ENCODE results near the gene SLAMF8.

SLAMF8 gene

GRCh38 chr1:159851407-159851806, 24.7 kb downstream of the SLAMF8 start:
- H3K4me3 ChIP-seq (ENCODE audit: low read depth, low read length): no peak overlapping the region
- no peak for DNase-seq
- no peaks in the 10 kb centered on the region for H3K36me3 ChIP-seq
- TF ChIP-seq CTCF (IDR thresholded peaks at IDR 0.05; ENCODE audit: low read depth, low read length): no peak
- H3K27ac ChIP-seq: no peak overlapping the region
- peaks cover 92% of the 10 kb centered on the region for H3K27me3 ChIP-seq (ENCODE audit: insufficient read depth, low read depth, severe bottlenecking)
- H3K9me3 ChIP-seq (ENCODE audit: severe bottlenecking): peaks cover 8% of the 10 kb centered on the region

GRCh38 chr1:159853417-159854115, 26.9 kb downstream of the SLAMF8 start:
- Histone ChIP-seq H3K4me3 (ENCODE audit: low read depth, low read length) (peak overlapping the region; percentile 35), H3K27me3 (ENCODE audit: insufficient read depth, low read depth, severe bottlenecking) (peaks cover 92% of the 10 kb centered on the region), H3K9me3 (ENCODE audit: severe bottlenecking) (peaks cover 8% of the 10 kb centered on the region), H3K27ac (no peak overlapping the region), H3K36me3 (no peaks in the 10 kb centered on the region)
- no peak for TF ChIP-seq CTCF (IDR thresholded peaks at IDR 0.05; ENCODE audit: low read depth, low read length)
- no peak for DNase-seq

GRCh38 chr1:159854116-159854692, 27.5 kb downstream of the SLAMF8 start:
- peak; percentile 51 for DNase-seq
- Histone ChIP-seq H3K27ac (no peak overlapping the region), H3K36me3 (no peaks in the 10 kb centered on the region), H3K27me3 (ENCODE audit: insufficient read depth, low read depth, severe bottlenecking) (peaks cover 90% of the 10 kb centered on the region), H3K9me3 (ENCODE audit: severe bottlenecking) (peaks cover 8% of the 10 kb centered on the region), H3K4me3 (ENCODE audit: low read depth, low read length) (peak overlapping the region; percentile 35)
- TF ChIP-seq CTCF (IDR thresholded peaks at IDR 0.05; ENCODE audit: low read depth, low read length): no peak

- no peak for TF ChIP-seq CTCF (IDR thresholded peaks at IDR 0.05; ENCODE audit: low read depth, low read length)
- H3K27me3 ChIP-seq (ENCODE audit: insufficient read depth, low read depth, severe bottlenecking): peaks cover 90% of the 10 kb centered on the region
- DNase-seq: peak; percentile 42
- peaks cover 8% of the 10 kb centered on the region for H3K9me3 ChIP-seq (ENCODE audit: severe bottlenecking)
- H3K4me3 ChIP-seq (ENCODE audit: low read depth, low read length): peak overlapping the region; percentile 35
- no peak overlapping the region for H3K27ac ChIP-seq
- no peaks in the 10 kb centered on the region for H3K36me3 ChIP-seq
These were observed 28.1 kb downstream of the SLAMF8 start for GRCh38 chr1:159854693-159855192.

GRCh38 chr1:159855709-159856108, 29.0 kb downstream of the SLAMF8 start:
- H3K36me3 ChIP-seq: no peaks in the 10 kb centered on the region
- no peak overlapping the region for H3K27ac ChIP-seq
- H3K4me3 ChIP-seq (ENCODE audit: low read depth, low read length): no peak overlapping the region
- no peak for DNase-seq
- TF ChIP-seq CTCF (IDR thresholded peaks at IDR 0.05; ENCODE audit: low read depth, low read length): no peak
- H3K9me3 ChIP-seq (ENCODE audit: severe bottlenecking): peaks cover 8% of the 10 kb centered on the region
- H3K27me3 ChIP-seq (ENCODE audit: insufficient read depth, low read depth, severe bottlenecking): peaks cover 90% of the 10 kb centered on the region
